GM21447 (cell line): Measurements from ENCODE around the gene CLEC4D.
"Not testable (repeated sequence)": the region's sequence is repeated elsewhere in the genome, so short reads cannot be mapped to it uniquely, and the experiment has no call there.

Experiments used
- ATAC-seq: cut with Tn5 transposase; IDR thresholded peaks from one replicate; pipeline ENCODE4 v1.9.1; 2021; ENCODE audit not compliant: unreplicated experiment

The CLEC4D gene

GRCh38 chr12:8527250-8528130 is 14.2 kb downstream of the CLEC4D start:
- ATAC-seq, result no peak

GRCh38 chr12:8532045-8532444 is 18.7 kb downstream of the CLEC4D start:
- no peak for ATAC-seq

- ATAC-seq, result not testable (repeated sequence)
Measured at GRCh38 chr12:8537820-8538219, 24.5 kb downstream of the CLEC4D start.

GRCh38 chr12:8540831-8541230 is 27.5 kb downstream of the CLEC4D start, which contains the start of gene CLEC4E:
Gene CLEC4E, minus strand, starts transcription at chr12:8540905. Its CDS starts 108 bp downstream, at chr12:8540797.
- ATAC-seq, result not testable (repeated sequence)

GRCh38 chr12:8541562-8541961 is 28.3 kb downstream of the CLEC4D start:
- no peak for ATAC-seq

GRCh38 chr12:8544295-8544694 is 31.0 kb downstream of the CLEC4D start:
- ATAC-seq, result peak; percentile 74

- no peak for ATAC-seq
Measured at GRCh38 chr12:8546591-8546990, 33.3 kb downstream of the CLEC4D start.

GRCh38 chr12:8547645-8548044 is 34.3 kb downstream of the CLEC4D start:
- no peak for ATAC-seq

GRCh38 chr12:8548192-8548591 is 34.9 kb downstream of the CLEC4D start:
- no peak for ATAC-seq

GRCh38 chr12:8549381-8549780 is 36.1 kb downstream of the CLEC4D start:
- no peak for ATAC-seq

GRCh38 chr12:8553088-8553627 is 39.9 kb downstream of the CLEC4D start:
- no peak for ATAC-seq

GRCh38 chr12:8554451-8555195 is 41.3 kb downstream of the CLEC4D start:
- ATAC-seq, result no peak

GRCh38 chr12:8556531-8557097 is 43.3 kb downstream of the CLEC4D start:
- no peak for ATAC-seq

- ATAC-seq, result no peak
Measured at GRCh38 chr12:8559676-8560075, 46.4 kb downstream of the CLEC4D start.

GRCh38 chr12:8561011-8561410 is 47.7 kb downstream of the CLEC4D start:
- ATAC-seq, result no peak

- no peak for ATAC-seq
Measured at GRCh38 chr12:8562310-8562709, 49.0 kb downstream of the CLEC4D start.

- ATAC-seq, result no peak
Measured at GRCh38 chr12:8563356-8563755, 50.1 kb downstream of the CLEC4D start.

GRCh38 chr12:8564656-8565055 is 51.4 kb downstream of the CLEC4D start:
- no peak for ATAC-seq

GRCh38 chr12:8566052-8566451 is 52.7 kb downstream of the CLEC4D start:
- ATAC-seq, result not testable (repeated sequence)

GRCh38 chr12:8566525-8566924 is 53.2 kb downstream of the CLEC4D start:
- ATAC-seq, result no peak
